Measurements from ENCODE around the gene ST6GALNAC3.
"Not testable (repeated sequence)": the region's sequence is repeated elsewhere in the genome, so short reads cannot be mapped to it uniquely, and the experiment has no call there.

The ST6GALNAC3 gene

GRCh38 chr1:76095802-76096201, 21.3 kb downstream of the ST6GALNAC3 start:
- Histone ChIP-seq H3K4me3 (ENCODE audit: low read length) (no peak overlapping the region), H3K4me1 (ENCODE audit: control insufficient read depth, insufficient read depth, low read length) (no peaks in the 10 kb centered on the region), H3K9me3 (ENCODE audit: control insufficient read depth, low read length) (no peaks in the 10 kb centered on the region), H3K27me3 (ENCODE audit: control insufficient read depth, insufficient read depth, low read length) (no peaks in the 10 kb centered on the region), H3K36me3 (ENCODE audit: control insufficient read depth, insufficient read depth, low read length) (no peaks in the 10 kb centered on the region), H3K9ac (ENCODE audit: low read length) (no peak overlapping the region)

- H3K36me3 ChIP-seq (ENCODE audit: control insufficient read depth, insufficient read depth, low read length); H3K9ac ChIP-seq (ENCODE audit: low read length); H3K4me3 ChIP-seq (ENCODE audit: low read length); H3K9me3 ChIP-seq (ENCODE audit: control insufficient read depth, low read length); H3K27me3 ChIP-seq (ENCODE audit: control insufficient read depth, insufficient read depth, low read length); H3K4me1 ChIP-seq (ENCODE audit: control insufficient read depth, insufficient read depth, low read length): not testable (repeated sequence)
Measured at GRCh38 chr1:76097064-76097463, 22.5 kb downstream of the ST6GALNAC3 start.

GRCh38 chr1:76098845-76099244, 24.3 kb downstream of the ST6GALNAC3 start:
- no peaks in the 10 kb centered on the region for H3K9me3 ChIP-seq (ENCODE audit: control insufficient read depth, low read length)
- no peak overlapping the region for H3K9ac ChIP-seq (ENCODE audit: low read length)
- no peaks in the 10 kb centered on the region for H3K4me1 ChIP-seq (ENCODE audit: control insufficient read depth, insufficient read depth, low read length)
- no peaks in the 10 kb centered on the region for H3K27me3 ChIP-seq (ENCODE audit: control insufficient read depth, insufficient read depth, low read length)
- H3K4me3 ChIP-seq (ENCODE audit: low read length), result no peak overlapping the region
- H3K36me3 ChIP-seq (ENCODE audit: control insufficient read depth, insufficient read depth, low read length), result no peaks in the 10 kb centered on the region

GRCh38 chr1:76101548-76101947, 27.0 kb downstream of the ST6GALNAC3 start:
- no peak overlapping the region for H3K4me3 ChIP-seq (ENCODE audit: low read length)
- no peaks in the 10 kb centered on the region for H3K4me1 ChIP-seq (ENCODE audit: control insufficient read depth, insufficient read depth, low read length)
- no peaks in the 10 kb centered on the region for H3K27me3 ChIP-seq (ENCODE audit: control insufficient read depth, insufficient read depth, low read length)
- no peak overlapping the region for H3K9ac ChIP-seq (ENCODE audit: low read length)
- H3K36me3 ChIP-seq (ENCODE audit: control insufficient read depth, insufficient read depth, low read length), result no peaks in the 10 kb centered on the region
- no peaks in the 10 kb centered on the region for H3K9me3 ChIP-seq (ENCODE audit: control insufficient read depth, low read length)

- Histone ChIP-seq H3K4me1 (ENCODE audit: control insufficient read depth, insufficient read depth, low read length) (no peaks in the 10 kb centered on the region), H3K9ac (ENCODE audit: low read length) (no peak overlapping the region), H3K9me3 (ENCODE audit: control insufficient read depth, low read length) (no peaks in the 10 kb centered on the region), H3K27me3 (ENCODE audit: control insufficient read depth, insufficient read depth, low read length) (no peaks in the 10 kb centered on the region), H3K4me3 (ENCODE audit: low read length) (no peak overlapping the region), H3K36me3 (ENCODE audit: control insufficient read depth, insufficient read depth, low read length) (no peaks in the 10 kb centered on the region)
Measured at GRCh38 chr1:76102046-76102445, 27.5 kb downstream of the ST6GALNAC3 start.

DNA sequence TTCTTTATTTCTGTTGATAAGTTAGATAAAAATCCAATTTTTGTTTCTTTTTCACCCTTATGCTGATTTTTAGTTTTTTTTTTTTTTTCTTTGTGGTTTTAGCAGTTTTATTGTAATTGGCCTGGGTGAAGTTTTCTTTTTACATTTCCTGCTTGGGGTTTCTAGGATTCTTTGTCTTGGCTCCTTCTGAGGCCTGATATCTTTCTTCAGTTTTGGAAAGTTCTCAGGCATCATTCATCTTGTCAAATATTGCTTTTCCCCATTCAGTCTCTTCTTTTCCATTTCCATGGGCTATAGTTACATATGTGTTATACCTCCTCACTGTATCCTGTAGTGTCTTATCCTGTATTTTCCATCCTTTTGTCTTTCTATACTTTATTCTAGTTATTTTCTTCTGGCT, 28.5 kb downstream of the ST6GALNAC3 start:
- Histone ChIP-seq H3K9ac (ENCODE audit: low read length) (no peak overlapping the region), H3K36me3 (ENCODE audit: control insufficient read depth, insufficient read depth, low read length) (no peaks in the 10 kb centered on the region), H3K27me3 (ENCODE audit: control insufficient read depth, insufficient read depth, low read length) (no peaks in the 10 kb centered on the region), H3K4me3 (ENCODE audit: low read length) (no peak overlapping the region), H3K4me1 (ENCODE audit: control insufficient read depth, insufficient read depth, low read length) (no peaks in the 10 kb centered on the region), H3K9me3 (ENCODE audit: control insufficient read depth, low read length) (no peaks in the 10 kb centered on the region)

DNA sequence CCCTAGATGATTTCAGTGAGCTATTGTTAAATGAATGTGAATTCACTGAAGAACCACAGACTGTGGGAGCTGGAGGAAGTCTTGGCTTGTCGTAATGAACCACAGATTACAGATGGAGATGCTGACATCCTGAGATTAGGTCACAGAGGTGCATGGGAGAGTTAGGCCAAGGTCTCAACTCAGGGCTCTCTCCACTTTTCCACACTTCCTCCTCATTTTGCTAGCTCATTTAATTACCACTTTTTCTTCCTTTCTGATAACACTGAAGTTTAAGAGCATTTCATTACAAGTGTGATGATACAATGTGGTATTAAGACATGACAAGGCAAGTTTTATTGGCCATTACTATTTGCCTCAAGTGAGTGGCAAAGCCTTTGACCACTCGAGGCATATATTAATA, 30.8 kb downstream of the ST6GALNAC3 start:
- H3K9ac ChIP-seq (ENCODE audit: low read length), result no peak overlapping the region
- no peaks in the 10 kb centered on the region for H3K9me3 ChIP-seq (ENCODE audit: control insufficient read depth, low read length)
- H3K27me3 ChIP-seq (ENCODE audit: control insufficient read depth, insufficient read depth, low read length), result no peaks in the 10 kb centered on the region
- no peak overlapping the region for H3K4me3 ChIP-seq (ENCODE audit: low read length)
- no peaks in the 10 kb centered on the region for H3K4me1 ChIP-seq (ENCODE audit: control insufficient read depth, insufficient read depth, low read length)
- H3K36me3 ChIP-seq (ENCODE audit: control insufficient read depth, insufficient read depth, low read length), result no peaks in the 10 kb centered on the region

DNA sequence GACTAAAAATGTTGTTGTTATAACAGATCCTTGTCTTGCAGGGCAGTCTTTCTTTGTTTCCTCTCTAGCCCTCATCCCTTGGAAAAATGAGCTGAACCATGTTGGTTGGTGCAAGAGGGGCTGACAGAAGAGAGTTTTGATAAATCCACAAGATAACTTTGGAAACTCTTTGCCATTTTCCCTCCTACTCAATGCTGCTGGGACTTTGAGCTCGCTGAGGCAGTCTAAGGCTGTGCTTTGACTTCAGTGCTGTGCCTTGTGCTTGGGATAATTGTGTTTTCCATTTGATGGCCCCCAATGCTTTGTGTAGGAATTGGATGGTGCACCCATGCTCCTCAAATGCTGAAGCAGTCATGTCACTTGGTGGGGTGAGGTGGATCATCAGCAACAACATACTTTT, 31.7 kb downstream of the ST6GALNAC3 start:
- Histone ChIP-seq H3K27me3 (ENCODE audit: control insufficient read depth, insufficient read depth, low read length) (no peaks in the 10 kb centered on the region), H3K9me3 (ENCODE audit: control insufficient read depth, low read length) (no peaks in the 10 kb centered on the region), H3K4me1 (ENCODE audit: control insufficient read depth, insufficient read depth, low read length) (no peaks in the 10 kb centered on the region), H3K9ac (ENCODE audit: low read length) (no peak overlapping the region), H3K4me3 (ENCODE audit: low read length) (no peak overlapping the region), H3K36me3 (ENCODE audit: control insufficient read depth, insufficient read depth, low read length) (no peaks in the 10 kb centered on the region)

GRCh38 chr1:76106719-76107235, 32.2 kb downstream of the ST6GALNAC3 start:
- H3K9ac ChIP-seq (ENCODE audit: low read length), result no peak overlapping the region
- H3K4me3 ChIP-seq (ENCODE audit: low read length), result no peak overlapping the region
- no peaks in the 10 kb centered on the region for H3K36me3 ChIP-seq (ENCODE audit: control insufficient read depth, insufficient read depth, low read length)
- H3K27me3 ChIP-seq (ENCODE audit: control insufficient read depth, insufficient read depth, low read length), result no peaks in the 10 kb centered on the region
- H3K4me1 ChIP-seq (ENCODE audit: control insufficient read depth, insufficient read depth, low read length), result no peaks in the 10 kb centered on the region
- no peaks in the 10 kb centered on the region for H3K9me3 ChIP-seq (ENCODE audit: control insufficient read depth, low read length)

- no peak overlapping the region for H3K4me3 ChIP-seq (ENCODE audit: low read length)
- H3K27me3 ChIP-seq (ENCODE audit: control insufficient read depth, insufficient read depth, low read length), result no peaks in the 10 kb centered on the region
- H3K9ac ChIP-seq (ENCODE audit: low read length), result no peak overlapping the region
- H3K9me3 ChIP-seq (ENCODE audit: control insufficient read depth, low read length), result no peaks in the 10 kb centered on the region
- no peaks in the 10 kb centered on the region for H3K4me1 ChIP-seq (ENCODE audit: control insufficient read depth, insufficient read depth, low read length)
- no peaks in the 10 kb centered on the region for H3K36me3 ChIP-seq (ENCODE audit: control insufficient read depth, insufficient read depth, low read length)
Measured at GRCh38 chr1:76109404-76109803, 34.9 kb downstream of the ST6GALNAC3 start.

- Histone ChIP-seq H3K36me3 (ENCODE audit: control insufficient read depth, insufficient read depth, low read length) (no peaks in the 10 kb centered on the region), H3K27me3 (ENCODE audit: control insufficient read depth, insufficient read depth, low read length) (no peaks in the 10 kb centered on the region)
Measured at GRCh38 chr1:76109901-76110560, 35.5 kb downstream of the ST6GALNAC3 start.

GRCh38 chr1:76110666-76111065, 36.1 kb downstream of the ST6GALNAC3 start:
- Histone ChIP-seq H3K27me3 (ENCODE audit: control insufficient read depth, insufficient read depth, low read length) (no peaks in the 10 kb centered on the region), H3K9me3 (ENCODE audit: control insufficient read depth, low read length) (no peaks in the 10 kb centered on the region)

More at GRCh38 chr1:76109901-76110560, 35.5 kb downstream of the ST6GALNAC3 start:
- Histone ChIP-seq H3K4me3 (ENCODE audit: low read length) (no peak overlapping the region), H3K9me3 (ENCODE audit: control insufficient read depth, low read length) (no peaks in the 10 kb centered on the region), H3K9ac (ENCODE audit: low read length) (no peak overlapping the region), H3K4me1 (ENCODE audit: control insufficient read depth, insufficient read depth, low read length) (no peaks in the 10 kb centered on the region)

DNA sequence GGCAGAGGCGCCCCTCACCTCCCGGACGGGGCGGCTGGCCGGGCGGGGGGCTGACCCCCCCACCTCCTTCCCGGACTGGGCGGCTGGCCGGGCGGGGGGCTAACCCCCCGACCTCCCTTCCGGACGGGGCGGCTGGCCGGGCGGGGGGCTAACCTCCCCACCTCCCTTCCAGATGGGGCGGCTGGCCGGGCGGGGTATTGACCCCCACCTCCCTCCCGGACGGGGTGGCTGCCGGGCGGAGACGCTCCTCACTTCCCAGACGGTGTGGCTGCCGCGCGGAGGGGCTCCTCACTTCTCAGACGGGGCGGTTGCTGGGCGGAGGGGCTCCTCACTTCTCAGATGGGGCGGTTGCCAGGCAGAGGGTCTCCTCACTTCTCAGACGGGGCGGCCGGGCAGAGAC, 37.8 kb downstream of the ST6GALNAC3 start:
- not testable (repeated sequence) for H3K36me3 ChIP-seq (ENCODE audit: control insufficient read depth, insufficient read depth, low read length); H3K9ac ChIP-seq (ENCODE audit: low read length)

More at GRCh38 chr1:76110666-76111065, 36.1 kb downstream of the ST6GALNAC3 start:
- Histone ChIP-seq H3K4me3 (ENCODE audit: low read length) (no peak overlapping the region), H3K9ac (ENCODE audit: low read length) (no peak overlapping the region), H3K4me1 (ENCODE audit: control insufficient read depth, insufficient read depth, low read length) (no peaks in the 10 kb centered on the region), H3K36me3 (ENCODE audit: control insufficient read depth, insufficient read depth, low read length) (no peaks in the 10 kb centered on the region)

More for the DNA sequence above, 37.8 kb downstream of the ST6GALNAC3 start:
- not testable (repeated sequence) for H3K4me1 ChIP-seq (ENCODE audit: control insufficient read depth, insufficient read depth, low read length); H3K9me3 ChIP-seq (ENCODE audit: control insufficient read depth, low read length); H3K4me3 ChIP-seq (ENCODE audit: low read length); H3K27me3 ChIP-seq (ENCODE audit: control insufficient read depth, insufficient read depth, low read length)

Measured in mucosa of stomach (tissue), 1 donor.